Uterus (tissue), 2 donors: ENCODE data around the gene SLC30A2.

Source experiments
- CTCF ChIP-seq, 4 experiments: fragments of 200-600 bp in 2 of 4; fragments of 450-650 bp in 2 of 4; sonication (generic) in 2 of 4; IDR thresholded peaks; one replicate each; pipeline ENCODE4 v1.5.1; 2016 to 2019; ENCODE audit warnings: antibody characterized with exemption in 4 of 4, mild to moderate bottlenecking in 2 of 4, moderate library complexity in 1 of 4
- POLR2A ChIP-seq, 2 donors: fragments of 450-650 bp; IDR thresholded peaks; one replicate each; pipeline ENCODE4 v1.6.1; 2016; ENCODE audit warnings: antibody characterized with exemption in 2 of 2, mild to moderate bottlenecking in 1 of 2, moderate library complexity in 1 of 2

- TF ChIP-seq CTCF (IDR thresholded peaks at IDR 0.05) (no peak), POLR2A (IDR thresholded peaks at IDR 0.05) (no peak)
Measured at GRCh38 chr1:26083208-26083607, 37.3 kb upstream of the SLC30A2 start.
